ENCODE data around the gene AXIN1. TPM values are rescaled to one million over a fixed set of nuclear protein-coding genes. Genes with fewer than 3 reads are reported as not detected.

The AXIN1 gene
- total RNA-seq, 2 donors from 2014 or later: 31.2 to 35.2 TPM

DNA sequence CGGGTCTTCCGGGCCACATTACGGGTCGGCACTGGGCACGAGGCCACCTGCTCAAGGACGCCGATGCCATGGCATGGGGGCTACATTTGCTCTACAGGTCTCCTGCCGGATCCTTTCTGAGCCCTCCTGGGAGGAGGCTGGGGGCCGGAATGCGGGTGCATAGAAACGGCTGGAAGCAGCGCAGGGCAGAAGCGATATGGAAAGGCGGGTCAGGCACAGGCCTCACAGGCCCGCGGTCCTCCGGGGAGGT is 28.4 kb downstream of the AXIN1 start:
- intact Hi-C loops (cut with DNase I): no loop called here
- no peak overlapping the region for H3K4me3 ChIP-seq
- no peak for DNase-seq (ENCODE audit: low spot score)
- no peak overlapping the region for H3K27ac ChIP-seq
- no peak for TF ChIP-seq POLR2AphosphoS5 (IDR thresholded peaks at IDR 0.05)
- TF ChIP-seq, protein P1, sequence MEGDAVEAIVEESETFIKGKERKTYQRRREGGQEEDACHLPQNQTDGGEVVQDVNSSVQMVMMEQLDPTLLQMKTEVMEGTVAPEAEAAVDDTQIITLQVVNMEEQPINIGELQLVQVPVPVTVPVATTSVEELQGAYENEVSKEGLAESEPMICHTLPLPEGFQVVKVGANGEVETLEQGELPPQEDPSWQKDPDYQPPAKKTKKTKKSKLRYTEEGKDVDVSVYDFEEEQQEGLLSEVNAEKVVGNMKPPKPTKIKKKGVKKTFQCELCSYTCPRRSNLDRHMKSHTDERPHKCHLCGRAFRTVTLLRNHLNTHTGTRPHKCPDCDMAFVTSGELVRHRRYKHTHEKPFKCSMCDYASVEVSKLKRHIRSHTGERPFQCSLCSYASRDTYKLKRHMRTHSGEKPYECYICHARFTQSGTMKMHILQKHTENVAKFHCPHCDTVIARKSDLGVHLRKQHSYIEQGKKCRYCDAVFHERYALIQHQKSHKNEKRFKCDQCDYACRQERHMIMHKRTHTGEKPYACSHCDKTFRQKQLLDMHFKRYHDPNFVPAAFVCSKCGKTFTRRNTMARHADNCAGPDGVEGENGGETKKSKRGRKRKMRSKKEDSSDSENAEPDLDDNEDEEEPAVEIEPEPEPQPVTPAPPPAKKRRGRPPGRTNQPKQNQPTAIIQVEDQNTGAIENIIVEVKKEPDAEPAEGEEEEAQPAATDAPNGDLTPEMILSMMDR (IDR thresholded peaks at IDR 0.05): no peak
- no peak for TF ChIP-seq POLR2A (IDR thresholded peaks at IDR 0.05)
- no peaks in the 10 kb centered on the region for H3K27me3 ChIP-seq (replicated peaks; ENCODE audit: insufficient read depth)
- WGBS: 90% methylated on average over 17 of the region's 17 CpGs
- H3K9me3 ChIP-seq: no peaks in the 10 kb centered on the region
- no peaks in the 10 kb centered on the region for H3K36me3 ChIP-seq
- peaks cover 9% of the 10 kb centered on the region for H3K4me1 ChIP-seq (replicated peaks)

GRCh38 chr16:322476-323143 is 29.9 kb downstream of the AXIN1 start:
- Histone ChIP-seq H3K27ac (no peak overlapping the region), H3K36me3 (no peaks in the 10 kb centered on the region), H3K27me3 (replicated peaks; ENCODE audit: insufficient read depth) (no peaks in the 10 kb centered on the region), H3K4me3 (no peak overlapping the region), H3K4me1 (replicated peaks) (peaks cover 3% of the 10 kb centered on the region), H3K9me3 (no peaks in the 10 kb centered on the region)
- no peak for DNase-seq (ENCODE audit: low spot score)
- intact Hi-C loops (cut with DNase I): no loop called here
- WGBS: 95% methylated on average over 13 of the region's 13 CpGs
- TF ChIP-seq POLR2AphosphoS5 (IDR thresholded peaks at IDR 0.05) (no peak), POLR2A (IDR thresholded peaks at IDR 0.05) (no peak)
- TF ChIP-seq, protein P1 (IDR thresholded peaks at IDR 0.05): no peak

DNA sequence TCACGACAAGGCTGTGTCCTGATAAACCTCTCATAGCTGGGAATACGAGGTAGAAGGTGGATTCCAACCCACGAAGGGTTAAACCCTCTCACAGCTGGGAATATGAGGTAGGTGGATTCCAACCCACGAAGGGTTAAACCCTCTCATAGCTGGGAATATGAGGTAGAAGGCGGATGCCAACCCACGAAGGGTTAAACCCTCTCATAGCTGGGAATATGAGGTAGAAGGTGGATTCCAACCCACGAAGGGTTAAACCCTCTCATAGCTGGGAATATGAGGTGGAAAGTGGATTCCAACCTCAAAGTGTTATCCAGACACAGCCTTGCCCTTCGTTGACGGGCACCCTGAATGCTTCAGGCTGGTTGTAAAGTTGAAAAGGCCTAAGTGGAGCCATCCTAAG is 31.0 kb downstream of the AXIN1 start:
- no peak overlapping the region for H3K27ac ChIP-seq
- H3K9me3 ChIP-seq: no peaks in the 10 kb centered on the region
- TF ChIP-seq POLR2AphosphoS5 (IDR thresholded peaks at IDR 0.05) (no peak), POLR2A (IDR thresholded peaks at IDR 0.05) (no peak)
- TF ChIP-seq, protein P1 (IDR thresholded peaks at IDR 0.05): no peak
- intact Hi-C loops (cut with DNase I): no loop called here
- no peaks in the 10 kb centered on the region for H3K4me1 ChIP-seq (replicated peaks)
- no peak overlapping the region for H3K4me3 ChIP-seq
- H3K27me3 ChIP-seq (replicated peaks; ENCODE audit: insufficient read depth): no peaks in the 10 kb centered on the region
- 76% methylated on average over 9 of the region's 9 CpGs for WGBS
- DNase-seq (ENCODE audit: low spot score): no peak
- no peaks in the 10 kb centered on the region for H3K36me3 ChIP-seq

- WGBS: 87% methylated on average over 5 of the region's 5 CpGs
- H3K27ac ChIP-seq: no peak overlapping the region
- intact Hi-C loops (cut with DNase I): no loop called here
- TF ChIP-seq, protein P1 (IDR thresholded peaks at IDR 0.05): no peak
- TF ChIP-seq POLR2A (IDR thresholded peaks at IDR 0.05) (no peak), POLR2AphosphoS5 (IDR thresholded peaks at IDR 0.05) (no peak)
- H3K4me3 ChIP-seq: no peak overlapping the region
- no peaks in the 10 kb centered on the region for H3K36me3 ChIP-seq
- no peaks in the 10 kb centered on the region for H3K9me3 ChIP-seq
- no peaks in the 10 kb centered on the region for H3K4me1 ChIP-seq (replicated peaks)
- H3K27me3 ChIP-seq (replicated peaks; ENCODE audit: insufficient read depth): no peaks in the 10 kb centered on the region
- no peak for DNase-seq (ENCODE audit: low spot score)
Observed at GRCh38 chr16:320206-320605, 32.3 kb downstream of the AXIN1 start.

DNA sequence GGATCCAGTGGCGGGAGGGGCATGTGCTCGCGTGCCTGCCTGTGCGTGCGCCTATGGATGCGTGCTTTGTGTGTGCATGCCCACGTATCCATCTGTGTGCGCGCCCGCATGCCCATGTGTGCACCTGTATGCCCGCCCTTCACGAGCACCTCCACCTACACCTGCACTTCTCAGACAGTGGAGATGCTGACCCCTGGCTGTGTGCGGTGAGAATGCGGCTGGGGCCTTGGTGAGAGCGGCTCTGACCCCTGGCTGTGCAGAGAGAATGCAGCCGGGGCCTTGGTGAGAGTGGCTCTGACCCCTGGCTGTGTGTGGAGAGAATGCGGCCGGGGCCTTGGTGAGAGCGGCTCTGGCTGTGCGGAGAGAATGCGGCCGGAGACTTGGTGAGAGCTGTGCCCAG is 33.9 kb downstream of the AXIN1 start:
- Histone ChIP-seq H3K36me3 (no peaks in the 10 kb centered on the region), H3K9me3 (no peaks in the 10 kb centered on the region), H3K27me3 (replicated peaks; ENCODE audit: insufficient read depth) (no peaks in the 10 kb centered on the region), H3K27ac (no peak overlapping the region), H3K4me1 (replicated peaks) (no peaks in the 10 kb centered on the region), H3K4me3 (no peak overlapping the region)
- intact Hi-C loops (cut with DNase I): no loop called here
- no peak for TF ChIP-seq POLR2A (IDR thresholded peaks at IDR 0.05)
- TF ChIP-seq POLR2AphosphoS5 (IDR thresholded peaks at IDR 0.05): no peak
- TF ChIP-seq, protein P1 (IDR thresholded peaks at IDR 0.05): no peak
- no peak for DNase-seq (ENCODE audit: low spot score)
- 88% methylated on average over 22 of the region's 22 CpGs for WGBS

Data from prostate gland (tissue), 2 donors.